HepG2 (cell line): ENCODE measurements around the gene SEMA5B.

Experiments used
- CTCF ChIP-seq: sonication (generic); formaldehyde crosslinking; IDR thresholded peaks from 2 replicates; pipeline ENCODE4 v1.5.0; 2020; ENCODE audit warnings: mild to moderate bottlenecking, missing genetic modification reagents, moderate library complexity
- ELK4 ChIP-seq: sonication (generic); formaldehyde crosslinking; IDR thresholded peaks from 2 replicates; pipeline ENCODE4 v1.9.0; 2021; ENCODE audit warnings: missing genetic modification reagents, borderline replicate concordance
- KDM5A ChIP-seq: fragments of 200-600 bp; sonication (generic); IDR thresholded peaks from 2 replicates; pipeline ENCODE4 v1.7.0; 2018; ENCODE audit warnings: antibody characterized with exemption, mild to moderate bottlenecking, low read length, borderline replicate concordance
- MXD1 ChIP-seq: sonication (generic); formaldehyde crosslinking; IDR thresholded peaks from 2 replicates; pipeline ENCODE4 v1.4.0; 2020; ENCODE audit warnings: mild to moderate bottlenecking, missing genetic modification reagents
- MZF1 ChIP-seq: sonication (generic); formaldehyde crosslinking; IDR thresholded peaks from 2 replicates; pipeline ENCODE4 v1.8.1; 2023; ENCODE audit warnings: mild to moderate bottlenecking, missing genetic modification reagents, borderline replicate concordance
- NR3C1 ChIP-seq: sonication (generic); formaldehyde crosslinking; IDR thresholded peaks from 2 replicates; pipeline ENCODE4 v1.4.0; 2020; ENCODE audit warnings: missing genetic modification reagents
- PBX3 ChIP-seq: sonication (generic); formaldehyde crosslinking; IDR thresholded peaks from 2 replicates; pipeline ENCODE4 v1.8.1; 2023; ENCODE audit warnings: missing genetic modification reagents, inconsistent platforms, borderline replicate concordance

- TF ChIP-seq ELK4 (no peak), CTCF (CRISPR knock-in tag) (no peak), NR3C1 (CRISPR knock-in tag) (no peak), PBX3 (CRISPR knock-in tag) (no peak), MZF1 (CRISPR knock-in tag) (no peak), MXD1 (CRISPR knock-in tag) (no peak), KDM5A (no peak)
Measured at GRCh38 chr3:122979211-122979610, 48.4 kb downstream of the SEMA5B start.
